ENCODE data around the gene NUP160. TPM values are rescaled to one million over a fixed set of nuclear protein-coding genes. Genes with fewer than 3 reads are reported as not detected.
"Not testable (repeated sequence)": the region's sequence is repeated elsewhere in the genome, so short reads cannot be mapped to it uniquely, and the experiment has no call there.

NUP160 gene
- total RNA-seq = 10 to 100 TPM in 3 of 4 donors, 1 to 10 TPM in 1; 5.6 to 44.6 (median 22.1) TPM

GRCh38 chr11:47847892-47848699 is at the start of gene NUP160:
TSS of gene NUP160 (minus strand) at chr11:47848350. CDS start at chr11:47848318, 32 bp downstream.
- H3K27me3 ChIP-seq = no peaks in the 10 kb centered on the region
- H3K27ac ChIP-seq = peak within 1 kb of the TSS; percentile 84 to 96 (median 94)
- H3K9me3 ChIP-seq = no peaks in the 10 kb centered on the region
- H3K4me3 ChIP-seq = peak within 1 kb of the TSS; percentile 63 to 89 (median 76)
- intact Hi-C loops (cut with DNase I; ENCODE audit: low total_unique reads) = no loop called here
- TF ChIP-seq POLR2A (IDR thresholded peaks at IDR 0.05) = peak; percentile 86
- TF ChIP-seq, protein P1, sequence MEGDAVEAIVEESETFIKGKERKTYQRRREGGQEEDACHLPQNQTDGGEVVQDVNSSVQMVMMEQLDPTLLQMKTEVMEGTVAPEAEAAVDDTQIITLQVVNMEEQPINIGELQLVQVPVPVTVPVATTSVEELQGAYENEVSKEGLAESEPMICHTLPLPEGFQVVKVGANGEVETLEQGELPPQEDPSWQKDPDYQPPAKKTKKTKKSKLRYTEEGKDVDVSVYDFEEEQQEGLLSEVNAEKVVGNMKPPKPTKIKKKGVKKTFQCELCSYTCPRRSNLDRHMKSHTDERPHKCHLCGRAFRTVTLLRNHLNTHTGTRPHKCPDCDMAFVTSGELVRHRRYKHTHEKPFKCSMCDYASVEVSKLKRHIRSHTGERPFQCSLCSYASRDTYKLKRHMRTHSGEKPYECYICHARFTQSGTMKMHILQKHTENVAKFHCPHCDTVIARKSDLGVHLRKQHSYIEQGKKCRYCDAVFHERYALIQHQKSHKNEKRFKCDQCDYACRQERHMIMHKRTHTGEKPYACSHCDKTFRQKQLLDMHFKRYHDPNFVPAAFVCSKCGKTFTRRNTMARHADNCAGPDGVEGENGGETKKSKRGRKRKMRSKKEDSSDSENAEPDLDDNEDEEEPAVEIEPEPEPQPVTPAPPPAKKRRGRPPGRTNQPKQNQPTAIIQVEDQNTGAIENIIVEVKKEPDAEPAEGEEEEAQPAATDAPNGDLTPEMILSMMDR (IDR thresholded peaks at IDR 0.05) = no peak
- peak; percentile 91 to 94 (median 92) for TF ChIP-seq POLR2AphosphoS5 (IDR thresholded peaks at IDR 0.05)
- DNase-seq = peak; percentile 91
- no peaks in the 10 kb centered on the region for H3K36me3 ChIP-seq
- in situ Hi-C loops (cut with MboI; ENCODE audit: low pct_ligation_motif_present in 1 of 4, low pct_unique_long_range_greater_than_20kb in 1 of 4, low sequenced_read_pairs in 3 of 4) = no loop called here
- H3K4me1 ChIP-seq = peaks cover 0 to 35% (median 15%) of the 10 kb centered on the region in 4 donors
- 0 to 1% methylated on average over 19 to 66 of the region's 66 CpGs for WGBS, 2 donors (ENCODE audit: low coverage in 1 of 2)

DNA sequence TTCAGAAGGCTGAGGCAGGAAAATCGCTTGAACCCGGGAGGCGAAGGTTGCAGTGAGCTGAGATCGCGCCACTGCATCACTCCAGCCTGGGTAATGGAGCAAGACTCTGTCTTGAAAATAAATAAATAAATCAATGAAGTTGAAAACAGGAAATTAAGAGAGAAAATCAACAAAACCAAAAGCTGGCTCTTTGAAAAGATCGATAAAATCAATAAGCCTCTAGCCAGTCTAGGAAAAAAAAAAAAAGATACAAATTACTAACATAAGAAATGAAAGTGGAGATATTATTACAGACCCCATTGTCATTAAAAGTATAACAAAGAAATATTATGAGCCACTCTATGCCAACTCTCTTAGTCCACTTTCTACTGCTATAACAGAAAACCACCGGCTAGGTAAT is 48.0 kb upstream of the NUP160 start:
- Histone ChIP-seq H3K4me1 (no peaks in the 10 kb centered on the region), H3K27me3 (no peaks in the 10 kb centered on the region), H3K27ac (no peak overlapping the region), H3K9me3 (no peaks in the 10 kb centered on the region), H3K36me3 (no peaks in the 10 kb centered on the region), H3K4me3 (no peak overlapping the region)
- intact Hi-C loops (cut with DNase I; ENCODE audit: low total_unique reads) = no loop called here
- TF ChIP-seq POLR2A (IDR thresholded peaks at IDR 0.05) = no peak
- no peak for TF ChIP-seq POLR2AphosphoS5 (IDR thresholded peaks at IDR 0.05)
- TF ChIP-seq, protein P1 (IDR thresholded peaks at IDR 0.05) = no peak
- TF ChIP-seq EP300 (IDR thresholded peaks at IDR 0.05; ENCODE audit: low read depth) = no peak
- no peak for DNase-seq
- in situ Hi-C loops (cut with MboI; ENCODE audit: low pct_ligation_motif_present in 1 of 4, low pct_unique_long_range_greater_than_20kb in 1 of 4, low sequenced_read_pairs in 3 of 4) = no loop called here
- 95 to 98% methylated on average over 7 of the region's 7 CpGs for WGBS, 2 donors (ENCODE audit: low coverage in 1 of 2)

DNA sequence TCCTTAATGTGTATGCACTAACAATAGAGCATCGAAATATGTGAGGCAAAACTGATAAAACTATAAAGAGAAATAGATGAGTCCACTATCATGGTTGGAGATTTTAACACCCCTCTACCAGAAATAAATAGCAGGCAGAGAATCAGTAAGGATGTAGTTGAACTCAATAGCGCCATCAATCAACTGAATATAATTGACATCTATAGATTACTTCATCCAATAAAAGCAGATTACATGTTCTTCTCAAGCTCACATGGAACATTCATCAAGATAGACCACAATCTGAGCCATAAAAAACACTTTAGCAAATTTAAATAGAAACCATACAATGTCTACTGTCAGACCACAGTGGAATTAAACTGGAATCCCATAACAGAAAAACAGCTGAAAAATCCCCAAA is 46.9 kb upstream of the NUP160 start:
- in situ Hi-C loops (cut with MboI; ENCODE audit: low pct_ligation_motif_present in 1 of 4, low pct_unique_long_range_greater_than_20kb in 1 of 4, low sequenced_read_pairs in 3 of 4) (no loop called here), intact Hi-C loops (cut with DNase I; ENCODE audit: low total_unique reads) (no loop called here)
- no peaks in the 10 kb centered on the region for H3K4me1 ChIP-seq
- DNase-seq = no peak
- TF ChIP-seq POLR2AphosphoS5 (IDR thresholded peaks at IDR 0.05) (no peak), EP300 (IDR thresholded peaks at IDR 0.05; ENCODE audit: low read depth) (no peak), POLR2A (IDR thresholded peaks at IDR 0.05) (no peak)
- TF ChIP-seq, protein P1 (IDR thresholded peaks at IDR 0.05) = no peak
- no peaks in the 10 kb centered on the region for H3K27me3 ChIP-seq
- no peaks in the 10 kb centered on the region for H3K9me3 ChIP-seq
- H3K36me3 ChIP-seq = no peaks in the 10 kb centered on the region
- H3K27ac ChIP-seq = no peak overlapping the region
- WGBS, 2 donors (ENCODE audit: low coverage in 1 of 2) = 86 to 94% methylated on average over 2 of the region's 2 CpGs
- H3K4me3 ChIP-seq = no peak overlapping the region

DNA sequence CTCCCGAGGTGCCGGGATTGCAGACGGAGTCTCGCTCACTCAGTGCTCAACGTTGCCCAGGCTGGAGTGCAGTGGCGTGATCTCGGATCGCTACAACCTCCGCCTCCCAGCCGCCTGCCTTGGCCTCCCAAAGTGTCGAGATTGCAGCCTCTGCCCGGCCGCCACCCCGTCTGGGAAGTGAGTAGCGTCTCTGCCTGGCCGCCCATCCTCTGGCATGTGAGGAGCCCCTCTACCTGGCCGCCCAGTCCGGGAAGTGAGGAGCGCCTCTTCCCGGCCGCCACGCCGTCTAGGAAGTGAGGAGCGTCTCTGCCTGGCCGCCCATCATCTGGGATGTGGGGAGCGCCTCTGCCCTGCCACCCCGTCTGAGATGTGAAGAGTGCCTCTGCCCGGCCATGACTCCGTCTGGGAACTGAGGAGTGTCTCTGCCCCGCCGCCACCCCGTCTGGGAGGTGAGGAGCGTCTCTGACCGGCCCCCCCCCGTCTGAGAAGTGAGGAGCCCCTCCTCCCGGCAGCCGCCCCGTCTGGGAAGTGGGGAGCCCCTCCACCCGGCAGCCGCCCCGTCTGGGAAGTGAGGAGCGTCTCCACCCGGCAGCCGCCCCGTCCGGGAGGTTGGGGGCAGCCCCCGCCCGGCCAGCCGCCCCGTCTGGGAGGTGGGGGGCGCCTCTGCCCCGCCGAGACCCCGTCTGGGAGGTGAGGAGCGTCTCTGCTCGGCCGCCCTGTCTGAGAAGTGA is 44.6 kb upstream of the NUP160 start:
- H3K4me3 ChIP-seq; H3K4me1 ChIP-seq; in situ Hi-C loops (cut with MboI; ENCODE audit: low pct_ligation_motif_present in 1 of 4, low pct_unique_long_range_greater_than_20kb in 1 of 4, low sequenced_read_pairs in 3 of 4); H3K9me3 ChIP-seq; H3K27ac ChIP-seq; H3K27me3 ChIP-seq; DNase-seq; H3K36me3 ChIP-seq; intact Hi-C loops (cut with DNase I; ENCODE audit: low total_unique reads): not testable (repeated sequence)
- WGBS, 2 donors (ENCODE audit: low coverage in 1 of 2) = 97% methylated on average over 28 of the region's 57 CpGs; no CpG with 5 or more reads in 1 of the 2 donors
